SU-DHL-6 (cell line): ENCODE measurements around the gene MAML3.

Experiments used
- CTCF ChIP-seq: fragments of 200-600 bp; sonication (generic); IDR thresholded peaks from one replicate; pipeline ENCODE4 v1.5.1; 2017; ENCODE audit warnings: antibody characterized with exemption, mild to moderate bottlenecking, low read length, moderate library complexity; ENCODE audit not compliant: insufficient read depth, poor library complexity, severe bottlenecking
- EZH2phosphoT487 ChIP-seq: fragments of 200-600 bp; sonication (generic), shearing (Covaris generic); conservative IDR thresholded peaks from 2 replicates; pipeline ENCODE4 v1.6.1; 2018; ENCODE audit warnings: mild to moderate bottlenecking, antibody characterized with exemption, low read length, moderate library complexity, mixed read lengths

- TF ChIP-seq CTCF: no peak
- TF ChIP-seq EZH2phosphoT487: no peak
Observed at GRCh38 chr4:139922406-139923024, 231.5 kb downstream of the MAML3 start.
